Small intestine (tissue), 7 donors: ENCODE data around the gene SRRM3. TPM values are rescaled to one million over a fixed set of nuclear protein-coding genes. Genes with fewer than 3 reads are reported as not detected.
"Not testable (repeated sequence)": the region's sequence is repeated elsewhere in the genome, so short reads cannot be mapped to it uniquely, and the experiment has no call there.

ENCODE experiments used
- DNase-seq, 2 donors: peaks; one replicate each; pipeline versions ENCODE4 v3.0.0 to v3.0.0-alpha.2; 2013
- FAIRE-seq: peaks from 2 replicates; lab custom pipeline; 2012; peaks lifted over from hg19 to GRCh38; lab: Jason Lieb, UNC
- H3K27ac ChIP-seq, 3 donors: one replicate each; pipeline ENCODE4 v1.5.1; 2013; ENCODE audit warnings: low read length in 2 of 3, mild to moderate bottlenecking in 2 of 3, control low read depth in 1 of 3, inconsistent platforms in 1 of 3, low read depth in 1 of 3, moderate library complexity in 1 of 3
- H3K27me3 ChIP-seq, 3 donors: one replicate each; pipeline ENCODE4 v1.6.1; 2013; ENCODE audit warnings: low read length in 3 of 3, inconsistent platforms in 1 of 3; ENCODE audit not compliant: control insufficient read depth in 3 of 3, insufficient read depth in 3 of 3
- H3K36me3 ChIP-seq, 3 donors: one replicate each; pipeline ENCODE4 v1.6.1; 2013; ENCODE audit warnings: low read length in 3 of 3, inconsistent platforms in 1 of 3, low read depth in 1 of 3, mild to moderate bottlenecking in 1 of 3, moderate library complexity in 1 of 3; ENCODE audit not compliant: control insufficient read depth in 3 of 3, insufficient read depth in 2 of 3
- H3K4me1 ChIP-seq, 3 donors: one replicate each; pipeline ENCODE4 v1.6.1; 2013; ENCODE audit warnings: low read length in 2 of 3, inconsistent platforms in 1 of 3, low read depth in 1 of 3, mild to moderate bottlenecking in 1 of 3, moderate library complexity in 1 of 3; ENCODE audit not compliant: control insufficient read depth in 3 of 3, insufficient read depth in 2 of 3
- H3K4me3 ChIP-seq, 3 donors: one replicate each; pipeline ENCODE4 v1.5.1; 2013; ENCODE audit warnings: low read length in 3 of 3, control low read depth in 1 of 3, inconsistent platforms in 1 of 3, low read depth in 1 of 3, mild to moderate bottlenecking in 1 of 3, moderate library complexity in 1 of 3
- H3K9me3 ChIP-seq, 2 donors: one replicate each; pipeline ENCODE4 v1.6.1; 2013; ENCODE audit warnings: low read depth in 1 of 2, low read length in 1 of 2; ENCODE audit not compliant: control insufficient read depth in 2 of 2, insufficient read depth in 1 of 2
- WGBS, 3 donors: extraction: QIAGEN DNeasy Blood & Tissue Kit; methylation state at CpG; one replicate each; pipeline ENCODE4 v1.1.7; 2013; 5-methylcytosine and 5-hydroxymethylcytosine counted together
- polyA plus RNA-seq, 4 donors: library from polyadenylated mRNA; stranded (reverse) in 3 of 4; unstranded in 1 of 4; fragments of 200-250 nt in 3 of 4; fragments of 120-200 nt in 1 of 4; gene quantifications; one replicate each; pipeline versions ENCODE4 v1.2.1 to v1.2.3, GENCODE V29; 2013
- donor health status: healthy with polysubstance abuse.
- donor health status: control.
- donor health status: control.
- donor health status: Bipolar disorder and iron deficiency.
- donor health status: healthy.

Gene SRRM3
- polyA plus RNA-seq, 4 donors = 0.93 to 2.8 (median 1.6) TPM; not detected in 1

GRCh38 chr7:76234931-76235441 is 33.3 kb downstream of the SRRM3 start:
- H3K9me3 ChIP-seq = peaks cover 2 to 3% of the 10 kb centered on the region in 2 donors
- H3K36me3 ChIP-seq = no peaks in the 10 kb centered on the region
- H3K27ac ChIP-seq = no peak overlapping the region
- WGBS, 3 donors = 3 to 4% (median 4%) methylated on average over 38 to 48 of the region's 48 CpGs
- peaks cover 0 to 35% (median 5%) of the 10 kb centered on the region in 3 donors for H3K27me3 ChIP-seq
- FAIRE-seq (no peak), DNase-seq (peak; percentile 71 to 76)
- H3K4me1 ChIP-seq = no peaks in the 10 kb centered on the region
- peak overlapping the region in 1 of 3 donors; percentile 24 for H3K4me3 ChIP-seq

- H3K4me3 ChIP-seq = no peak overlapping the region
- 64 to 71% (median 65%) methylated on average over 7 to 8 of the region's 8 CpGs for WGBS, 3 donors
- FAIRE-seq = no peak
Observed at GRCh38 chr7:76236224-76236623, 34.5 kb downstream of the SRRM3 start.

GRCh38 chr7:76238326-76238725 is 36.6 kb downstream of the SRRM3 start:
- 23 to 43% (median 27%) methylated on average over 12 of the region's 12 CpGs for WGBS, 3 donors
- FAIRE-seq (no peak), DNase-seq (no peak)
- no peak overlapping the region for H3K27ac ChIP-seq
- H3K27me3 ChIP-seq = peaks cover 0 to 19% (median 0%) of the 10 kb centered on the region in 3 donors
- H3K4me3 ChIP-seq = no peak overlapping the region
- H3K36me3 ChIP-seq = no peaks in the 10 kb centered on the region
- H3K9me3 ChIP-seq = peaks cover 0 to 3% of the 10 kb centered on the region in 2 donors
- H3K4me1 ChIP-seq = no peaks in the 10 kb centered on the region

More at GRCh38 chr7:76236224-76236623, 34.5 kb downstream of the SRRM3 start:
- no peaks in the 10 kb centered on the region for H3K4me1 ChIP-seq
- peaks cover 2 to 3% of the 10 kb centered on the region in 2 donors for H3K9me3 ChIP-seq
- no peak overlapping the region for H3K27ac ChIP-seq
- H3K27me3 ChIP-seq = peaks cover 0 to 35% (median 5%) of the 10 kb centered on the region in 3 donors
- H3K36me3 ChIP-seq = no peaks in the 10 kb centered on the region
- DNase-seq = no peak

- H3K4me1 ChIP-seq = no peaks in the 10 kb centered on the region
- H3K36me3 ChIP-seq = no peaks in the 10 kb centered on the region
- FAIRE-seq (no peak), DNase-seq (no peak)
- H3K27ac ChIP-seq = no peak overlapping the region
- no peaks in the 10 kb centered on the region for H3K9me3 ChIP-seq
- 84 to 92% (median 87%) methylated on average over 5 of the region's 5 CpGs for WGBS, 3 donors
- H3K4me3 ChIP-seq = no peak overlapping the region
- peaks cover 0 to 4% (median 0%) of the 10 kb centered on the region in 3 donors for H3K27me3 ChIP-seq
Observed at GRCh38 chr7:76241141-76241540, 39.4 kb downstream of the SRRM3 start.

- FAIRE-seq, H3K9me3 ChIP-seq, DNase-seq, H3K4me1 ChIP-seq, H3K4me3 ChIP-seq, H3K36me3 ChIP-seq, H3K27ac ChIP-seq, H3K27me3 ChIP-seq: not testable (repeated sequence)
- 90 to 97% (median 96%) methylated on average over 5 of the region's 5 CpGs for WGBS, 3 donors
Observed at GRCh38 chr7:76242517-76243063, 40.9 kb downstream of the SRRM3 start.

- Histone ChIP-seq H3K36me3 (no peaks in the 10 kb centered on the region), H3K9me3 (no peaks in the 10 kb centered on the region), H3K27ac (no peak overlapping the region), H3K4me1 (no peaks in the 10 kb centered on the region), H3K4me3 (no peak overlapping the region), H3K27me3 (no peaks in the 10 kb centered on the region)
- FAIRE-seq = no peak
- WGBS, 3 donors = 7 to 35% (median 18%) methylated on average over 3 of the region's 3 CpGs
- DNase-seq = no peak
Observed at GRCh38 chr7:76244781-76245391, 43.2 kb downstream of the SRRM3 start.

GRCh38 chr7:76246804-76247389 is 45.2 kb downstream of the SRRM3 start:
- H3K36me3 ChIP-seq = no peaks in the 10 kb centered on the region
- H3K27me3 ChIP-seq = no peaks in the 10 kb centered on the region
- FAIRE-seq (no peak), DNase-seq (no peak)
- no peaks in the 10 kb centered on the region for H3K9me3 ChIP-seq
- H3K27ac ChIP-seq = no peak overlapping the region
- H3K4me1 ChIP-seq = no peaks in the 10 kb centered on the region
- no peak overlapping the region for H3K4me3 ChIP-seq
- WGBS, 3 donors = 24 to 53% (median 36%) methylated on average over 4 to 5 of the region's 5 CpGs

GRCh38 chr7:76247938-76248337 is 46.2 kb downstream of the SRRM3 start:
- Histone ChIP-seq H3K27me3 (no peaks in the 10 kb centered on the region), H3K4me3 (no peak overlapping the region), H3K9me3 (no peaks in the 10 kb centered on the region), H3K4me1 (no peaks in the 10 kb centered on the region), H3K36me3 (no peaks in the 10 kb centered on the region), H3K27ac (no peak overlapping the region)
- DNase-seq = no peak
- FAIRE-seq = no peak
- WGBS, 3 donors = 83 to 86% (median 86%) methylated on average over 8 to 10 of the region's 10 CpGs
